ENCODE data around the gene PHACTR1. TPM values are rescaled to one million over a fixed set of nuclear protein-coding genes. Genes with fewer than 3 reads are reported as not detected.
"Not testable (repeated sequence)": the region's sequence is repeated elsewhere in the genome, so short reads cannot be mapped to it uniquely, and the experiment has no call there.

PHACTR1 gene
- polyA plus RNA-seq, 3 donors, result 6.1 to 26.9 (median 7.6) TPM

DNA sequence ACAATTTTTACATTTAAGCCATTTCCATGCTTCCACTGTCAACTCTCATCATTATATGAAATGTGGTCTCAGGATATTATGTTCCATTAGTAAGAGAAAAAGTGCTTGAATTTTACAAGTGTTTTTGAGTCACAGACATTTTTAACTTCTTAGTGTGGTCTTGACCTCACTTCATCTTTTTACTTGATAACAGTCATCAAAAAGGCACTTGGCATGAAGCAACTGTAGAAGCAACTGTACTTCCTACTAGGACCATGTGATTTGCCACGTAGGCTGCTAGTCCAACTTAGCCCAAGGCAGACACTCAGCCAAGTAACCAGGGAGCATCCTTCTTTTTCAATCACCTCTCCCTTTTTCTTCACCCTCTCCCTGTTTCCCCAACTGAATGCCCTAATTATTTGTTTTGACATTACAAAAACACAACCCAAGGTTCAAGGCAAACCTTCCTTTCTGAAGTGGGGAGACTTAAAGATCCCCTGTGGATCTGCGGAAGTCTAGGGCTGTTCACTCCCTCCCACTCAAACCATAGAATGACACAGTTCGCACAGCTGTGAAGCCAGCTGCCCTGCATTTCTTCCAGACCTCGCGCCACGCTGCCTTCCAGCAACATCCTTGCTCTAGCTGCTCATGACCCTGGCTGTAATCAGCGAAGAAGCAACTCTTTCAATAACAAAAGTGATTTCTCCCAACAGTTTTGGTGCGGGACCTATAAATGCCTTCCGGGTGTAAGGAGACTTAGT is 45.0 kb downstream of the PHACTR1 start:
- intact Hi-C loops (cut with micrococcal nuclease), result no loop called here
- no peaks in the 10 kb centered on the region for H3K79me2 ChIP-seq (ENCODE audit: insufficient read depth, low read length)
- Mint-ChIP-seq H3K4me1 (no peaks in the 10 kb centered on the region), H3K27ac (peak overlapping the region in 1 of 7 donors; percentile 10), H3K4me3 (no peak overlapping the region), H3K9me3 (peaks cover 0 to 2% (median 0%) of the 10 kb centered on the region in 7 donors), H3K27me3 (ENCODE audit: low read depth in 3 of 3) (peaks cover 5 to 10% (median 7%) of the 10 kb centered on the region in 3 donors), H3K36me3 (no peaks in the 10 kb centered on the region)
- no peaks in the 10 kb centered on the region for H3K4me1 ChIP-seq (ENCODE audit: control insufficient read depth in 1 of 2, insufficient read depth in 2 of 2, low read length in 2 of 2)
- TF ChIP-seq CTCF (IDR thresholded peaks at IDR 0.05), result no peak
- H3K9me3 ChIP-seq (replicated peaks in 1 of 2; ENCODE audit: control insufficient read depth in 1 of 2, insufficient read depth in 1 of 2, low read length in 2 of 2), result no peaks in the 10 kb centered on the region
- no peak overlapping the region for H2AFZ ChIP-seq (ENCODE audit: insufficient read depth, low read depth, low read length, poor library complexity, severe bottlenecking)
- no peaks in the 10 kb centered on the region for H3K27me3 ChIP-seq (ENCODE audit: control insufficient read depth in 2 of 2, insufficient read depth in 2 of 2, low read length in 2 of 2)
- DNase-seq, result no peak
- no peak overlapping the region for H3K27ac ChIP-seq (ENCODE audit: low read depth in 1 of 2, low read length in 2 of 2)
- H3K9ac ChIP-seq (ENCODE audit: insufficient read depth, low read length, poor library complexity, severe bottlenecking), result no peak overlapping the region
- no peak overlapping the region for H3K4me3 ChIP-seq (replicated peaks in 1 of 3; ENCODE audit: low read depth in 2 of 3, low read length in 3 of 3)
- WGBS (ENCODE audit: insufficient coverage), result 75% methylated on average over 5 of the region's 9 CpGs
- no peaks in the 10 kb centered on the region for H3K36me3 ChIP-seq (replicated peaks in 1 of 2; ENCODE audit: control insufficient read depth in 1 of 2, insufficient read depth in 2 of 2, low read length in 2 of 2)
- no peak overlapping the region for H3K4me2 ChIP-seq (replicated peaks; ENCODE audit: extremely low read depth, low read length, poor library complexity, severe bottlenecking)
- no peaks in the 10 kb centered on the region for H4K20me1 ChIP-seq (ENCODE audit: insufficient read depth, low read length)

GRCh38 chr6:12762731-12763434 is 46.3 kb downstream of the PHACTR1 start:
- peak overlapping the region in 1 of 7 donors; percentile 51 for H3K27ac Mint-ChIP-seq
- H3K36me3 Mint-ChIP-seq; H3K4me1 ChIP-seq (ENCODE audit: control insufficient read depth in 1 of 2, insufficient read depth in 2 of 2, low read length in 2 of 2); H4K20me1 ChIP-seq (ENCODE audit: insufficient read depth, low read length); H3K4me1 Mint-ChIP-seq; H3K9me3 Mint-ChIP-seq; H3K4me3 ChIP-seq (replicated peaks in 1 of 3; ENCODE audit: low read depth in 2 of 3, low read length in 3 of 3); intact Hi-C loops (cut with micrococcal nuclease); H3K27me3 Mint-ChIP-seq (ENCODE audit: low read depth in 3 of 3); H3K36me3 ChIP-seq (replicated peaks in 1 of 2; ENCODE audit: control insufficient read depth in 1 of 2, insufficient read depth in 2 of 2, low read length in 2 of 2); H3K27me3 ChIP-seq (ENCODE audit: control insufficient read depth in 2 of 2, insufficient read depth in 2 of 2, low read length in 2 of 2); H2AFZ ChIP-seq (ENCODE audit: insufficient read depth, low read depth, low read length, poor library complexity, severe bottlenecking); DNase-seq; H3K27ac ChIP-seq (ENCODE audit: low read depth in 1 of 2, low read length in 2 of 2); H3K9ac ChIP-seq (ENCODE audit: insufficient read depth, low read length, poor library complexity, severe bottlenecking); H3K9me3 ChIP-seq (replicated peaks in 1 of 2; ENCODE audit: control insufficient read depth in 1 of 2, insufficient read depth in 1 of 2, low read length in 2 of 2); H3K4me3 Mint-ChIP-seq; H3K79me2 ChIP-seq (ENCODE audit: insufficient read depth, low read length); H3K4me2 ChIP-seq (replicated peaks; ENCODE audit: extremely low read depth, low read length, poor library complexity, severe bottlenecking): not testable (repeated sequence)
- WGBS (ENCODE audit: insufficient coverage), result 94% methylated on average over 4 of the region's 12 CpGs

Measured in CD14-positive monocyte (primary cell).